Posterior vena cava (tissue), 2 donors: ENCODE results near the gene UBIAD1. TPM values are rescaled to one million over a fixed set of nuclear protein-coding genes. Genes with fewer than 3 reads are reported as not detected.
"Not testable (repeated sequence)": the region's sequence is repeated elsewhere in the genome, so short reads cannot be mapped to it uniquely, and the experiment has no call there.

Experiments used
- DNase-seq: peaks from one replicate; pipeline ENCODE4 v3.0.0-alpha.2; 2020; ENCODE audit warnings: low spot score
- intact Hi-C, 2 donors: fragments of 100-400 bp; cut with DNase I; formaldehyde crosslinking; loops; one replicate each; pipeline versions ENCODE4 v1.14.1 to v1.14.2; 2022 to 2023
- total RNA-seq, 2 donors: library from RNA; stranded (reverse); fragmentation: NEBNext Ultra II Directional; extraction: Animal tissue kit (Norgen Biotek cat#: 25700); gene quantifications; one replicate each; pipeline ENCODE4 v1.2.1, GENCODE V29; 2021
- donor health status: DM: yes; HTN: yes; CAD: no.
- donor health status: DM: yes; HTN: yes; CAD: no.

The UBIAD1 gene
- total RNA-seq, 2 donors from 2014 or later, result 8.0 to 12.0 TPM

- no peak for DNase-seq
- intact Hi-C loops, result no loop called here
These were observed 510 bp upstream of the UBIAD1 start for GRCh38 chr1:11272544-11272831.

GRCh38 chr1:11273595-11274234, 717 bp downstream of the UBIAD1 start:
- DNase-seq, result no peak
- intact Hi-C loops, result no loop called here

GRCh38 chr1:11279152-11279551, 6.2 kb downstream of the UBIAD1 start:
- intact Hi-C loops, result no loop called here
- no peak for DNase-seq

GRCh38 chr1:11279630-11280029, 6.6 kb downstream of the UBIAD1 start:
- intact Hi-C loops, result no loop called here
- DNase-seq, result no peak

- intact Hi-C loops, result no loop called here
- no peak for DNase-seq
These were observed 7.8 kb downstream of the UBIAD1 start for GRCh38 chr1:11280719-11281376.

GRCh38 chr1:11281518-11282331, 8.7 kb downstream of the UBIAD1 start:
- no peak for DNase-seq
- intact Hi-C loops, result no loop called here

GRCh38 chr1:11283151-11283550, 10.2 kb downstream of the UBIAD1 start:
- intact Hi-C loops, result no loop called here
- DNase-seq, result no peak

GRCh38 chr1:11284784-11285183, 11.8 kb downstream of the UBIAD1 start:
- DNase-seq, result no peak
- intact Hi-C loops, result no loop called here

GRCh38 chr1:11285883-11286734, 13.1 kb downstream of the UBIAD1 start:
- intact Hi-C loops, result no loop called here
- no peak for DNase-seq

GRCh38 chr1:11286735-11287410, 13.9 kb downstream of the UBIAD1 start:
- intact Hi-C loops, result no loop called here
- DNase-seq, result no peak

GRCh38 chr1:11289064-11289463, 16.1 kb downstream of the UBIAD1 start:
- intact Hi-C loops, result no loop called here
- no peak for DNase-seq

- intact Hi-C loops, result no loop called here
- DNase-seq, result no peak
These were observed 18.1 kb downstream of the UBIAD1 start for GRCh38 chr1:11291049-11291448.

- intact Hi-C loops, result no loop called here
- no peak for DNase-seq
These were observed 20.9 kb downstream of the UBIAD1 start for GRCh38 chr1:11293856-11294255.

GRCh38 chr1:11294951-11295350, 22.0 kb downstream of the UBIAD1 start:
- no peak for DNase-seq
- intact Hi-C loops, result no loop called here

GRCh38 chr1:11295905-11296304, 22.9 kb downstream of the UBIAD1 start:
- intact Hi-C loops, result no loop called here
- no peak for DNase-seq

GRCh38 chr1:11297774-11298173, 24.8 kb downstream of the UBIAD1 start:
- DNase-seq, intact Hi-C loops: not testable (repeated sequence)

GRCh38 chr1:11298390-11299224, 25.6 kb downstream of the UBIAD1 start:
- DNase-seq, result no peak
- intact Hi-C loops, result no loop called here

GRCh38 chr1:11299225-11299574, 26.2 kb downstream of the UBIAD1 start:
- no peak for DNase-seq
- intact Hi-C loops, result no loop called here

- DNase-seq, result no peak
- intact Hi-C loops, result no loop called here
These were observed 28.6 kb downstream of the UBIAD1 start for GRCh38 chr1:11301601-11302000.
